GM19467 (cell line): ENCODE data around the gene GPANK1.

ENCODE experiments used
- ATAC-seq: cut with Tn5 transposase; IDR thresholded peaks from one replicate; pipeline ENCODE4 v1.9.1; 2021; ENCODE audit warnings: mild to moderate bottlenecking, moderate library complexity; ENCODE audit not compliant: unreplicated experiment

GPANK1 gene

GRCh38 chr6:31691564-31692108, 26.8 kb upstream of the GPANK1 start:
- ATAC-seq, result no peak

- ATAC-seq, result no peak
These were observed 26.3 kb upstream of the GPANK1 start for GRCh38 chr6:31691078-31691463.

- no peak for ATAC-seq
These were observed 25.7 kb upstream of the GPANK1 start for GRCh38 chr6:31690231-31691077.

- no peak for ATAC-seq
These were observed 24.7 kb upstream of the GPANK1 start for GRCh38 chr6:31689249-31690110.

GRCh38 chr6:31687860-31688693, 23.3 kb upstream of the GPANK1 start:
- no peak for ATAC-seq

GRCh38 chr6:31687321-31687720, 22.5 kb upstream of the GPANK1 start:
- ATAC-seq, result no peak

- ATAC-seq, result no peak
These were observed 21.7 kb upstream of the GPANK1 start for GRCh38 chr6:31686483-31686882.

GRCh38 chr6:31683591-31683990, 18.8 kb upstream of the GPANK1 start:
- ATAC-seq, result no peak

- ATAC-seq, result no peak
These were observed 16.4 kb upstream of the GPANK1 start for GRCh38 chr6:31681135-31681671.

GRCh38 chr6:31680226-31681134, 15.7 kb upstream of the GPANK1 start, which contains the start of gene LY6G5C:
Gene LY6G5C (minus strand): TSS chr6:31681067. CDS start chr6:31680373, 694 bp downstream.
- no peak for ATAC-seq

- no peak for ATAC-seq
These were observed 13.2 kb upstream of the GPANK1 start for GRCh38 chr6:31677955-31678354.

- ATAC-seq, result no peak
These were observed 12.1 kb upstream of the GPANK1 start for GRCh38 chr6:31676904-31677303.

GRCh38 chr6:31676322-31676903, 11.6 kb upstream of the GPANK1 start:
- no peak for ATAC-seq

GRCh38 chr6:31669676-31670075, 4.9 kb upstream of the GPANK1 start, which contains the start of gene LY6G5B:
Gene LY6G5B (plus strand): TSS chr6:31669976. CDS start chr6:31670951, 975 bp downstream.
- ATAC-seq, result no peak

GRCh38 chr6:31666337-31666965, 1.7 kb upstream of the GPANK1 start:
- no peak for ATAC-seq

- ATAC-seq, result peak; percentile 68
These were observed 922 bp upstream of the GPANK1 start, which contains the start of gene CSNK2B for GRCh38 chr6:31665501-31666336. Gene CSNK2B (plus strand): TSS chr6:31666080. CDS start chr6:31666832, 752 bp downstream.
